ENCODE measurements around the gene GPRC5B.

- no peak for TF ChIP-seq CTCF (IDR thresholded peaks at IDR 0.05; ENCODE audit: low read length)
- no peak for TF ChIP-seq EZH2phosphoT487 (IDR thresholded peaks at IDR 0.05; ENCODE audit: low read length)
- no peak for TF ChIP-seq EZH2 (optimal IDR thresholded peaks at IDR 0.05; ENCODE audit: low read depth, low read length)
These were observed 51.1 kb downstream of the GPRC5B start for GRCh38 chr16:19833581-19833980.
